ENCODE results near the gene TBC1D5.

Gene TBC1D5

DNA sequence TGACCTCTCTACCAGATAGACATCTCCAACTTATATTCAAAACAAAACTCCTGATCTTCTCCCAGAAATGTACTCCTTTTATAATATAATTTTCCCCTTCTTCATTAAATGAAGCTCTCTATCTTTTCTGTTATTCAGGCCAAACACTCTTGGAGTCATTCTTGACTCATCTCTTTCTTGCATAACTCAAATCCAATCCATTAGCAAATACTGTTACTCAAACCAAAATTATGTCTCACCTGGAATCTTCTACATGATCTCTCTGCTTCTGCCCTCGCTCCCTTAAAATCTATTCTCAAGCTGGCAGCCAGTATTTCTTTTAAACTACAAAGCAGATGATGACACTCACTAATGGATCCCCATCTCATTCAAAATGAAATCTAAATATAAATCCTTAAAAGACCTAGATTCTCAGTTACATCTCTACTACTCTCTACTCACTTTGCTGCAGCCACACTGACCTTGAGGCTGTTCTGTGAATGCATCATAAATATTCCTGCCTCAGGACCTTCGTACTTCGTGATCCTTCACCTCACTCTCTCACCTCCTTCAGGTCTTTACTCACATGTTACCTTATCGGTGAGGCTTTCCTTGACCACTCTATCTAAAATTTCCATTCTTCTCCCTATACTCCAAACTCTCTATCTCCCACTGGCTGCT, 160.9 kb downstream of the TBC1D5 start:
- H3K9me3 Mint-ChIP-seq: no peaks in the 10 kb centered on the region
- no peak for DNase-seq
- H3K27ac Mint-ChIP-seq: no peak overlapping the region
- no peaks in the 10 kb centered on the region for H3K27me3 Mint-ChIP-seq (ENCODE audit: low read depth, poor library complexity)
- no peak overlapping the region for H3K4me3 Mint-ChIP-seq
- H3K36me3 Mint-ChIP-seq (ENCODE audit: low read depth): no peaks in the 10 kb centered on the region
- peaks cover 5% of the 10 kb centered on the region for H3K4me1 Mint-ChIP-seq
- no peak for TF ChIP-seq CTCF (IDR thresholded peaks at IDR 0.05)

GRCh38 chr3:17580901-17581300, 161.5 kb downstream of the TBC1D5 start:
- no peak for TF ChIP-seq CTCF (IDR thresholded peaks at IDR 0.05)

DNA sequence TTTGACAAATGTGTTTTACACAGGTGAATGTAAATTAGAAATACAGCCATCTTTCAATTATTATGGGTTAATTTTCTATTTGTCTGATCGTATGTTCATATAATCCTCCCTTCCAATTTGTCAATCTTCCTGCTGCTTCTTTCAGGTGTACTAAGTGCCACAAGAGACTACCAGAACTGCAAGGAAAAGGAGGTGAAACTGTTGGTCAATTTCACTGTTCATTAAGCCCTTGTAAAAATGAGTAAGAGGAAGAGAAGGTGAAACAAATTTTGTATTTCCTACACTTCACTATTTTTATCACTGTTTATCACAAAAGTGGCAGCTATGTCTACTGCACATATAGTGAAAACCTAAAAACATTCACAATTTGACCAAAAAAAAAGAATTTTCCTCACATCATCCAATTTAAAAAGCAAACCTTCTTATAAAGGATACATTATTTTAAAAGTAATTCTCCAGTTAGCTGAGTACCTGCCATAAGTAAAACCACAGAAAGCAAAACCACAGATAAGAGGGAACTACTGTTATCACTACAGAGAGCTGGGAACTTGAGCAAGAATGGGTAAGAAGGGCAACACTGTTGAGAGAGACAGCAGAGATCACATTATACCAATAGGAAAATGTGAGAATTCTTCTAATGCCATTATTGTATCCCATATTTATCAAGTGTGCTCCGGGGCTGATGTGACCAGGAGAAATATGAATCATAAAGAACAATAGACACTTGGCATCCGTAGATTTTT, 163.0 kb downstream of the TBC1D5 start:
- H3K36me3 Mint-ChIP-seq (ENCODE audit: low read depth): no peaks in the 10 kb centered on the region
- no peaks in the 10 kb centered on the region for H3K27me3 Mint-ChIP-seq (ENCODE audit: low read depth, poor library complexity)
- H3K9me3 Mint-ChIP-seq: no peaks in the 10 kb centered on the region
- no peaks in the 10 kb centered on the region for H3K4me1 Mint-ChIP-seq
- H3K27ac Mint-ChIP-seq: no peak overlapping the region
- no peak for DNase-seq
- no peak for TF ChIP-seq CTCF (IDR thresholded peaks at IDR 0.05)
- no peak overlapping the region for H3K4me3 Mint-ChIP-seq

More at GRCh38 chr3:17580901-17581300, 161.5 kb downstream of the TBC1D5 start:
- Mint-ChIP-seq H3K36me3 (ENCODE audit: low read depth) (no peaks in the 10 kb centered on the region), H3K27ac (no peak overlapping the region), H3K27me3 (ENCODE audit: low read depth, poor library complexity) (no peaks in the 10 kb centered on the region), H3K4me1 (peaks cover 3% of the 10 kb centered on the region), H3K9me3 (no peaks in the 10 kb centered on the region), H3K4me3 (no peak overlapping the region)
- no peak for DNase-seq

GRCh38 chr3:17577796-17578520, 164.5 kb downstream of the TBC1D5 start:
- Mint-ChIP-seq H3K27ac (no peak overlapping the region), H3K4me1 (no peaks in the 10 kb centered on the region), H3K4me3 (no peak overlapping the region), H3K9me3 (no peaks in the 10 kb centered on the region), H3K27me3 (ENCODE audit: low read depth, poor library complexity) (peaks cover 2% of the 10 kb centered on the region), H3K36me3 (ENCODE audit: low read depth) (no peaks in the 10 kb centered on the region)
- DNase-seq: no peak
- no peak for TF ChIP-seq CTCF (IDR thresholded peaks at IDR 0.05)

DNA sequence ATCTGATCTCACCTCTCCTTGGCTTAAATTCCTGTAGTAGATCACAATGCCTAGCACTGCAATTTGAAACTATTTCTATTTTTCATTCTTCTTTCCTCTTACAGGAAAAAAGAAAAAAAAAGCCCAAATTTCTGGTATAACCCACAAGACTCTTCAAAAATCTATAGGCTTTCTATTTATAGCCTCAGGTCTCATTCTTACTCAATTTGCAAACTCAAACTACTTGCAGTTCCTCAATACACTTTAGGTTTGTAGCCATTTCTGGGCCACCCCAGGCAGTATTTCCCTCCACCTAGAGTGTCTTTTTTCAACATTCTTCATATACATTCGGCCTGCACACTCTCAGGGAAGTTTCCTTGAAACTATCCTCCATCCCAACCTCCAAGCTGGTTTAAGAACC, 169.0 kb downstream of the TBC1D5 start:
- Mint-ChIP-seq H3K27me3 (ENCODE audit: low read depth, poor library complexity) (peaks cover 2% of the 10 kb centered on the region), H3K4me3 (no peak overlapping the region), H3K27ac (no peak overlapping the region), H3K36me3 (ENCODE audit: low read depth) (no peaks in the 10 kb centered on the region), H3K9me3 (no peaks in the 10 kb centered on the region), H3K4me1 (no peaks in the 10 kb centered on the region)
- DNase-seq: no peak
- TF ChIP-seq CTCF (IDR thresholded peaks at IDR 0.05): no peak

Measured in nephron progenitor cell (in vitro differentiated cells).